ENCODE measurements around the gene PITPNM3. TPM values are rescaled to one million over a fixed set of nuclear protein-coding genes. Genes with fewer than 3 reads are reported as not detected.
A peak's percentile ranks its signal among the peaks of the same experiment; 100 is the strongest.

Gene PITPNM3
- total and polyA plus RNA-seq, 2 of the 8 experiments (the other 6 are each of a cell fraction or from before 2014, with no cell fraction given) = 1.7 to 3.1 TPM

- 83% methylated on average over 11 of the region's 11 CpGs; no CpG with 5 or more reads in 1 of the 2 experiments for WGBS, 2 experiments (ENCODE audit: extremely low coverage in 1 of 2, insufficient coverage in 1 of 2, insufficient read length in 1 of 2, insufficient replicate concordance in 2 of 2, low coverage in 1 of 2, low lambda C conversion rate in 2 of 2, missing lambda C conversion rate in 1 of 2)
- Histone ChIP-seq H3K9me3 (ENCODE audit: insufficient read depth in 2 of 2, low read depth in 1 of 2, low read length in 1 of 2) (no peaks in the 10 kb centered on the region), H2BK20ac (ENCODE audit: low read length) (peak overlapping the region; percentile 61; the same call in 1 of the 2 replicates), H2BK120ac (replicated peaks; ENCODE audit: low read depth, low read length) (no peak overlapping the region), H2AK5ac (ENCODE audit: low read depth, low read length) (0 out of 2 replicates have a peak overlapping the region, but pooled peaks have one; percentile 24), H2BK15ac (ENCODE audit: low read length) (peak overlapping the region; percentile 81; the same call in 1 of the 2 replicates), H4K91ac (replicated peaks; ENCODE audit: insufficient read length, low read length) (no peak overlapping the region), H3K23ac (ENCODE audit: insufficient read length) (no peak overlapping the region), H2AFZ (ENCODE audit: low read length) (no peak overlapping the region), H3K79me2 (ENCODE audit: control insufficient read depth in 1 of 2, insufficient read depth in 2 of 2, low read length in 2 of 2) (no peaks in the 10 kb centered on the region), H3K14ac (ENCODE audit: insufficient read length) (no peak overlapping the region), H3K79me1 (ENCODE audit: low read depth, low read length) (no peaks in the 10 kb centered on the region), H4K20me1 (replicated peaks in 1 of 2; ENCODE audit: control insufficient read depth in 1 of 2, insufficient read depth in 2 of 2, low read length in 2 of 2) (peaks cover 0 to 5% of the 10 kb centered on the region in 2 experiments), H3K18ac (ENCODE audit: extremely low read depth, low read length) (peak overlapping the region; percentile 24), H4K8ac (ENCODE audit: extremely low read depth, insufficient read depth, low read length) (peak overlapping the region; percentile 62; the same call in 1 of the 2 replicates), H3K4ac (replicated peaks; ENCODE audit: insufficient read length, low read depth, low read length) (no peak overlapping the region), H3K9ac (replicated peaks in 1 of 4; ENCODE audit: extremely low read depth in 1 of 4, low read depth in 3 of 4, low read length in 3 of 4) (no peak overlapping the region), H3K27ac (ENCODE audit: low read depth, low read length) (no peak overlapping the region), H3K4me3 (ENCODE audit: extremely low read depth in 1 of 4, insufficient read depth in 2 of 4, low read depth in 3 of 4, low read length in 4 of 4) (no peak overlapping the region), H3K27me3 (replicated peaks in 1 of 4; ENCODE audit: control insufficient read depth in 3 of 4, extremely low read depth in 1 of 4, insufficient read depth in 3 of 4, low read length in 3 of 4) (peaks cover 6 to 25% (median 21%) of the 10 kb centered on the region in 4 experiments; a peak in 6 of 7 replicates), H3K23me2 (ENCODE audit: low read depth, low read length) (peaks cover 14% of the 10 kb centered on the region; the same call in 1 of the 2 replicates), H3K56ac (replicated peaks; ENCODE audit: insufficient read length, low read depth, low read length) (no peak overlapping the region), H2BK12ac (ENCODE audit: low read depth, low read length) (peak overlapping the region; percentile 39; the same call in 1 of the 2 replicates), H3K36me3 (ENCODE audit: control insufficient read depth in 2 of 4, insufficient read depth in 4 of 4, low read length in 3 of 4) (no peaks in the 10 kb centered on the region), H3K4me2 (ENCODE audit: insufficient read depth in 1 of 2, low read depth in 2 of 2, low read length in 2 of 2) (no peak overlapping the region; a peak in 1 of 4 replicates), H3K4me1 (replicated peaks in 1 of 4; ENCODE audit: control insufficient read depth in 3 of 4, insufficient read depth in 4 of 4, low read length in 3 of 4) (peaks cover 4 to 22% (median 12%) of the 10 kb centered on the region in 4 experiments), H4K5ac (ENCODE audit: insufficient read length, low read depth, low read length) (no peak overlapping the region), H2BK5ac (ENCODE audit: low read depth, low read length) (no peak overlapping the region)
- no peak for FAIRE-seq
- DNase-seq (ENCODE audit: low read depth in 1 of 2, low spot score in 2 of 2) = no peak
- POLR2A ChIA-PET (ENCODE audit: partially characterized antibody) = no interaction called here
- CTCF ChIA-PET (ENCODE audit: partially characterized antibody) = interaction anchor here (0.8 to 2.7 kb wide), 4 partner anchors 10 to 90 kb away, joined by 3 to 10 read pairs (median 5); no protein-coding TSS in a partner anchor
- TF ChIP-seq MAX (IDR thresholded peaks at IDR 0.05) (no peak), KDM4A (IDR thresholded peaks at IDR 0.05; ENCODE audit: low read depth, low read length, severe bottlenecking) (no peak), SP2 (IDR thresholded peaks at IDR 0.05; ENCODE audit: low read length) (no peak), GTF2F1 (IDR thresholded peaks at IDR 0.05; ENCODE audit: borderline replicate concordance, low read depth, low read length) (no peak), CREB1 (IDR thresholded peaks at IDR 0.05) (no peak), HDAC6 (IDR thresholded peaks at IDR 0.05; ENCODE audit: low read depth, low read length) (no peak), YY1 (IDR thresholded peaks at IDR 0.05; ENCODE audit: low read depth, low read length) (no peak), POLR2A (IDR thresholded peaks at IDR 0.05; ENCODE audit: control extremely low read depth in 1 of 2, low read depth in 2 of 2, low read length in 2 of 2) (no peak), USF2 (IDR thresholded peaks at IDR 0.05; ENCODE audit: low read length) (no peak), SP4 (IDR thresholded peaks at IDR 0.05; ENCODE audit: low read length) (no peak), TAF1 (IDR thresholded peaks at IDR 0.05; ENCODE audit: low read depth, low read length) (no peak), JUN (IDR thresholded peaks at IDR 0.05; ENCODE audit: low read depth, low read length) (no peak), CHD2 (IDR thresholded peaks at IDR 0.05; ENCODE audit: low read length) (no peak)
These were observed 4.4 kb downstream of the PITPNM3 start for GRCh38 chr17:6551869-6552531.
